NCI-H748 (cell line): ENCODE data around the gene KLHL21.
A peak's percentile ranks its signal among the peaks of the same experiment; 100 is the strongest.
"Not testable (repeated sequence)": the region's sequence is repeated elsewhere in the genome, so short reads cannot be mapped to it uniquely, and the experiment has no call there.

ENCODE experiments used
- DNase-seq: peaks from one replicate; lab custom pipeline; 2025; ENCODE audit not compliant: unreplicated experiment; lab: John Stamatoyannopoulos, UW

The KLHL21 gene, protein sequence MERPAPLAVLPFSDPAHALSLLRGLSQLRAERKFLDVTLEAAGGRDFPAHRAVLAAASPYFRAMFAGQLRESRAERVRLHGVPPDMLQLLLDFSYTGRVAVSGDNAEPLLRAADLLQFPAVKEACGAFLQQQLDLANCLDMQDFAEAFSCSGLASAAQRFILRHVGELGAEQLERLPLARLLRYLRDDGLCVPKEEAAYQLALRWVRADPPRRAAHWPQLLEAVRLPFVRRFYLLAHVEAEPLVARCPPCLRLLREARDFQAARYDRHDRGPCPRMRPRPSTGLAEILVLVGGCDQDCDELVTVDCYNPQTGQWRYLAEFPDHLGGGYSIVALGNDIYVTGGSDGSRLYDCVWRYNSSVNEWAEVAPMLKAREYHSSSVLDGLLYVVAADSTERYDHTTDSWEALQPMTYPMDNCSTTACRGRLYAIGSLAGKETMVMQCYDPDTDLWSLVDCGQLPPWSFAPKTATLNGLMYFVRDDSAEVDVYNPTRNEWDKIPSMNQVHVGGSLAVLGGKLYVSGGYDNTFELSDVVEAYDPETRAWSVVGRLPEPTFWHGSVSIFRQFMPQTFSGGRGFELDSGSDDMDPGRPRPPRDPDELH

DNA sequence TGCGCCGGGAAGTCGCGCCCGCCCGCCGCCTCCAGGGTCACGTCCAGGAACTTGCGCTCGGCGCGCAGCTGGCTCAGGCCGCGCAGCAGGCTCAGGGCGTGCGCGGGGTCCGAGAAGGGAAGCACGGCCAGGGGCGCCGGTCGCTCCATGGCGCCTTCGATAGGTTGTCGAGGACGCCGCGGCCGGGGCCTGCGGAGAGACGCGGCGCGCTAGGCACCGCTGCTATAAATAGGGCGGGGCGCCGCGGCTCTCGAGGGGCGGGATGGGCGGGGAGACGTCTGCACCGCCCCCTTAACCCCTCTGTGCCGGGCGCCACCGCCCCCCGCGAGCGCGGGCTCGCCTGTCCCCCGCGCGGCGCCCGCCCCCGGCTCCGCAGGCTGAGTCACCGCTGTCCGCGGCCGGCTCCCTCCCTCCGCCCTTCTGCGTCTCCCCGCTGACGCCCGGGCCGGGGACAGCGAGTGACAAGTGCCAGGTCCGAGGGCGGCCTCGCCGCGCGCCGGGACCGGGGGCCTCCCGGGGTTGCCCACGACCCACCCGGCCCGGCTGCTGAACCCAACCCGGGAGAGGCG lies at the start of gene KLHL21:
TSS of gene KLHL21 (minus strand) at position 201 of the 569 bp plus-strand sequence. CDS start at position 149, 52 bp downstream.
- peak; percentile 76 for DNase-seq

DNA sequence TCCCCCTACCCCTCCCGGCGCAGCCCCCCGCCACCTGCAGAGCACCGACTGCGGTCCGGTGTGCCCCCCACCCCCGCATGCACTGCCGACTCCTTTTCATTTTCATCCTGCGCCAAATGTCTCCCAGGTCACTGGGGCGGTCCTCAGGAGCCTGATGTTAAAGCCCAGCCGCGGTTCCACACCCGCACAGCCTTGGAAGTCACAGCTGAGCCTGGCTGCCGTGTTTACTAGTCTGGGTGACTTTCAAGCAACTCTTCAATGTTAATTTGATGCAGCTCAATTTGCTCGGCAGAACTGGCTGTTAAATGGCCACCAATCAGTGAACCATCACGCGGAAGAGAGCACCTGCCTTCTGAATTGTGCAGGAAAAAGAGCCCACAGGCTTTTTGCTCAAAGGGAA lies 49.2 kb upstream of the KLHL21 start:
- DNase-seq = no peak

DNA sequence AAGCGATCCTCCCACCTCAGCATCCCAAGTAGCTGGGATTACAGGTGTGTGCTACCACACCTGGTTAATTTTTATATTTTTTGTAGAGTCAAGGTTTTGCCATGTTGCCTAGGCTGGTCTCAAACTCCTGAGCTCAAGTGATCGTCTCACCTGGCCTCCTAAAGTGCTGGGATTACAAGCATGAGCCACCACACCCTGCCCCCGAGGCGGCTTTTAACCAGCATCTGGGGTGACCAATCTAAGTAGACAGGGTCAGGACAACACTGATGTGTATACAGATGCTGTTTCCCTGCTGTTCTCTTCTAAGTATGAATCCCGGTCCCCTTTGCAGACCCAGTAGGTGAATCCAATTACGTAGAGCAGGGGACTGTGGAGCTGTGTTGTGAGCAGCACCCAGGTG lies 45.9 kb upstream of the KLHL21 start:
- DNase-seq = no peak

DNA sequence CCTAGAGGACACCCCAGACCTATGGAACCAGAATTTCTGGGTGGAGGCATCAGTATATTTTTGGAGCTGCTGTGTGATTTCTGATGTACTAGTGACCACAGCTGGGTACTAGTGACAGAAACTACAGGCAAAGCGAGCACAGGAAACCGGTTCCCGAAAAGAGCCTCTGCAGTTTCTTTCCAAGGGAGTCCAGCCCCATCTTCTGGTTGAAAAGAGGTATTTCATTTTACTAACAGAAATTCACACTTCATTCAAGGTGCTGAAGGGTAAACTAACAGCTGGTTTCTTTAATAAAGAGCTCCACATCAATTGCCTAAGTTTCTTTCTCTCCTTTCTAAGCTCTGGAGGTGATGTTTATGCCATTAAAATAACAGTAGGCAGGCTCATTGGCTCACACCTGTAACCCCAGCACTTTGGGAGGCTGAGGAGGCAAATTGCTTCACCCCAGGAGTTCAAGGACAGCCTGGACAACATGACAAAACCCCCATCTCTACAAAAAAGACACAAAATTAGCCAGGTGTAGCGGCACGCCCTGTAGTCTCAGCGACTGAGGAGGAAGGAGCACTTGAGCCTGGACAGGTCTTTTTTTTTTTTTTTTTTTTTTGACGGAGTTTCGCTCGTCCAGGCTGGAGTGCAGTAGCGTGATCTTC lies 44.0 kb upstream of the KLHL21 start:
- peak; percentile 46 for DNase-seq

DNA sequence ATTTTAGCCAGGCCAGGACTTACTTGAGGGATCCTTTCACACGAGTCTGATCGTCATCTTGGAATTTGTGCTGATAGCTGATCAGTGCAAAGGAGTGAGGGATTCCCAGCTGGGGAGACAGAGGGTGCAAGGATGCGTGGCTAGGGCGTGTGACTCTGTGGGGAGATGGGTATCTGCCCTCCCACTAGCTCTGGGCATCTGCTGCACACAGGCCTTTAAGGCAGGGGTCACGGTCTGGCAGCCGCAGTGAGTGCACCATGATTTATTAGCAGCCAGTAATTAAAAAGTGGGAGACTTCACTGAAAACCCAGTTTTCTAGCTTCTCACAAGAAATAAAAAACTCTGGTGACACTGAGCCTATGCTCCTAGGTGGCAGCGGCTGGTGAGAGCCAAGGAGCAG lies 42.3 kb upstream of the KLHL21 start:
- DNase-seq = no peak

DNA sequence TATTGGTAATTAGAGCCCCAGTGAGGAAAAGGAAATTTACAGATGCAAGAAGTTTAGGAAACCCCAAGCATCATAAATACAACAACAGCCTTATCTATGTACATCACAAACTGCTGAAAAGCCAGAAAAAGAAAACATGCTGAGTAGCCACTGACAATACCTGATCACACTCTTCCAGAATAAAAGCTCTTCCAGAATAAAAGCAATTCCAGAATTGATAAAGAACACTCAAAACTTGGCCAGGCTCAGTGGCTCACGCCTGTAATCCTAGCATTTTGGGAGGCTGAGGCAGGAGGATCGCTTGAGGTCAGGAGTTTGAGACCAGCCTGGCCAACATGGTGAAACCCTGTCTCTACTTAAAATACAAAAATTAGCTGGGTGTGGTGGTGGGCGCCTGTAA lies 38.2 kb upstream of the KLHL21 start:
- not testable (repeated sequence) for DNase-seq

DNA sequence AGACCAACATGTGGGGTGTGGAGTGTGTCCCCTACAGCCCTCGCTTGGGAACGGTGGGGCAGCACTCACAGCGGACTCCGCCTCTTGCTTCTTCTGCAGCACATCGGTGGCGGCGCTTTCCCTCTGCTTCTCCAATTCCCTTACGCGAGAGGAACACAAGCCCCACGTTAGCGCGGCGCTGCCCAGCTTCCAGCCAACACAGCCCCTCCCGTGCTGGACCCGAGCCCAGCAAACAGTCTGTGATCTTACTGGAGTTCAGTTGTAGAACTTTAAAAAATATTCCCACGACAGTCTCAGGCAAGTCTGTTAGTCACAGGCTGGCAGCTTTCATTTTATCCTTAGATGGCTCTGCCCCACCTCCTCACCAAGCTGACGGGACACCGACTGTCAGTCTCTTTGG lies 35.6 kb upstream of the KLHL21 start:
- no peak for DNase-seq

DNA sequence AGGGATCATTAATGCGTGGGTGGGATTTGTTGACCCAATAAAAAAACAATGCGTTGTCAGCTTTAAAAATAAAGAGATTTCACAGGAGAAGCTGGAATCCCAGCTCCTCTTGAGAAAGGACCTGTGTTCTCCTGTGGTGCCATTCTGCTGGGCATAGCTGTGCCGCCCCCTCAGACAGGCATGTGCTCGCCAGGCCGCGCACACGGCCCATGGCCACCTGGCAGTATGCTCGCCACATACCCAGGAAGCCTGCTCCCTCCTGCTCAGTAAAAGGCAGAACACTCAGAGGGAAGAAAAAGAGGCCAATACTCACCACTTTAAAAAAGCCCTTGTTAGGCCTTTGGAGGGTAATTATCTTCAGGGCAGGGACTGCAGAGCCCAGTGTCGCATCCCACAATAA lies 35.1 kb upstream of the KLHL21 start:
- DNase-seq = no peak

DNA sequence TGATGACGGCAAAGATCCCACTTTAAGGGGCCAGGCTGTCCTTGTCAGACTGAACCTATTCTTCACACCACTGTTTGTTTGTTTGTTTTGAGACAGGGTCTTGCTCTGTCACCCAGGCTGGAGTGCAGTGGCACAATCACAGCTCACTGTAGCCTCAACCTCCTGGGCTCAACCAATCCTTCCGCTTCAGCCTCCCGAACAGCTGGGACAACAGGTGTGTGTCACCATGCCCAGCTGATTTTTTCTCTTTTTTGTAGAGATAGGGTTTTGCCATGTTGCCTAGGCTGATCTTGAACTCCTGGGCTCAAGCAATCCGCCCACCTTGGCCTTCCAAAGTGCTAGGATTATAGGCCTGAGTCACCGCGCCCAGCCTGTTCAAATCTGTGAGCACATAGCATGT lies 34.1 kb upstream of the KLHL21 start:
- not testable (repeated sequence) for DNase-seq

DNA sequence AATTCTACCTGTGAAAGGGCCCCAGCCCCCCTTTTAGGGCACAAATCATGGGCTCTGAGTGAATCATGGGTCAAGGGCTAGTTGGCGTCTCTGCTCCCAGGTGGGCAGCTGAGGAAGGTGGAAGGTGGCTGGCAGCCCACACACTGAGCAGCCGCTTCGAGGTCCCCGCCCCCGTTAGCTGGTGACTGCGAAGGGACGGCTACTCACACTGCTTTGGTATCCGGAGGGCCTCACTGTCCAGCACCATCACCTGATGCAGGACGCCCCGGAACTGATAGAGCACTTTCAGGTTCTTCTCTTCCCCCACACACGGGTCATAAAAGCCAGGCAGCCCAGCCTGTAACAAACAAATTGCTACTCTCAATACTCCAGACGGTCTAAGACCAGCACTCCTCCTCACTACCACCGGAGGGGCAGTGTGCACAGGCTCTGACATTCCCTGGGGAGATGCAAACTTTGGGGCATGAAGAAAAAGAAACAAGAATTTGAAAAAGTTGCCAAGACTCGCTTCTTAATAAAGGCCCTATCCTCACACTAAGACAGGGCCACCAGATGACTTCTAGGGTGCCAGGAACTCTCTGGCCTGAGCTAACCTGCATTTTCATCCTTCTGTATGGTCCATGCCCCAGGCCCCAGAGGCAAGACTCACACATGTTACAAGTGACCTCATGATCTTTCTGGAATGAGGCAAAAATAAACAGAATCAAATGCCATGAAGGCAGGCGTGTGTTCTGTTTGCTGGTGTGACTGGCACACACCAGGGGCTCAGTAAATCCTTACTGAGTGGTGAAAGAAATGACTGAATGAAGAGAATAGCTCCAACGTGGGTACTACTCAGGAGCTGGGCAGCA lies 33.5 kb upstream of the KLHL21 start:
- no peak for DNase-seq

DNA sequence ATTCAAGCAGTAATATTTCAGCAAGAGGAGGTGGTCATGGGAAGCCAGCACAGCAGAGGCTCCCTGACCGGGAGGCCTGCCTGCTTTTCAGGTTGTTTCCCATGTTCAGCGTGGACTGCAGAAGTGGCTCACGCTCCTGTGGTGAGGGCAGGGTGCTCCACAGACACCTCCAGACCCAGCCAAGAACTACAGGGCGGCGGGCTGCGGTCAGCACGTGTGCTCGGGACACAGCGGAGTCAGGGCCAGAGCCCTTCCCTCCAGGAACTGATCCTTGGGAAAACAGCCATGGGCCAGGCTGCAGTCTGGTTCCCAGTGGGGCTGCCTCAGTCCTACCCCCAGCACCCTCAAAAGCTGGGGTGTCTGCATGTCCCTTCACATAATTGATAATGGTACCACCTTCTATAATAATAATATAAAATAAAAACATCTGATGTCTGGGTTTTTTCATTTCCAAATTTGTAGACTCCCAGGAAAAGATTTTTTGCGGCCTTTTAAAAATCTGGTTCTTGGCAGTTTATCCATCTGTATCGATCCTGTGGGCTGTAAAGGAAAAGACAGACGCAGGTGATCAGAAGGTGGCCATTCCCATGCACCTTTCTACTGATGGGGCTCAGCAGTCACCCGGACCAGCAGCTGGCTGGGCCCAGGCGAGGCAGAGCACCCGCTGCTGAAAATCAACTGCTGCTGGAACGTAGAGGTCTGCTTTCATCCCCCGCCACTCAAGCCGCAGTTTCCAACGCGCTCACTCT lies 32.7 kb upstream of the KLHL21 start:
- DNase-seq = no peak

DNA sequence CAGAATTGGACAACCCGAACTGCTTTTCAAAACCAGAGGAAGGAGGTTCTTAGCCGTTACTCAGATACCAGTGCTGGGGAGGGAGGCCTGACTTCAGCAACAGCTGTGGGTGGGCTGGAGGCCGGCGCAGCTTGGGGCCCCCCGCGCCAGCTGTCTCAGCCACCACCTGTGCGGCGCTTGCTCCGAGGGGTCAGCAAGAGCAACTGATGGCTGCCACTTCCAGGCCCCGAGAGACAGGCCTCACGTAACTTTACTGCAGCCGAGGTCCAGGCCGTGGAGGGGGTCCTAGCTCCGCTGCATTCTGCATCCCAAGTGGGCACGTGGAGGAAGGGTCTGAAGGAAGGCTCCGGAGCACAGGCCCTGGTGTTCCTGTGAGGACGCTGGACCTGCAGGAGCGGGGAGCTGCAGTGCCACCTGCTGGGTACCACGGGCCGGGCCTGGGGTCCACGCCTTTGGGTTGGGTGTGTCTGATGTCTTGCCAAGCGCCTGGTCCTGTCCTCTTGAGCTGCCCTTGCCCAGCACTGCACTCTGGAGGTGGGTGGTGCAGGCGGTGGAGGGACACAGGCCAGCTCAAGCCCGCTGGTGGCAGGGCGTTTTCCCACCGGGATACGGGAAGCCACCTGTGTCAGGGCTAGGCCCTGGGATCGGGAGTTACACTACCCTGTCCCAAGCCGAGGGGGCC lies 31.8 kb upstream of the KLHL21 start:
- DNase-seq = peak; percentile 5

DNA sequence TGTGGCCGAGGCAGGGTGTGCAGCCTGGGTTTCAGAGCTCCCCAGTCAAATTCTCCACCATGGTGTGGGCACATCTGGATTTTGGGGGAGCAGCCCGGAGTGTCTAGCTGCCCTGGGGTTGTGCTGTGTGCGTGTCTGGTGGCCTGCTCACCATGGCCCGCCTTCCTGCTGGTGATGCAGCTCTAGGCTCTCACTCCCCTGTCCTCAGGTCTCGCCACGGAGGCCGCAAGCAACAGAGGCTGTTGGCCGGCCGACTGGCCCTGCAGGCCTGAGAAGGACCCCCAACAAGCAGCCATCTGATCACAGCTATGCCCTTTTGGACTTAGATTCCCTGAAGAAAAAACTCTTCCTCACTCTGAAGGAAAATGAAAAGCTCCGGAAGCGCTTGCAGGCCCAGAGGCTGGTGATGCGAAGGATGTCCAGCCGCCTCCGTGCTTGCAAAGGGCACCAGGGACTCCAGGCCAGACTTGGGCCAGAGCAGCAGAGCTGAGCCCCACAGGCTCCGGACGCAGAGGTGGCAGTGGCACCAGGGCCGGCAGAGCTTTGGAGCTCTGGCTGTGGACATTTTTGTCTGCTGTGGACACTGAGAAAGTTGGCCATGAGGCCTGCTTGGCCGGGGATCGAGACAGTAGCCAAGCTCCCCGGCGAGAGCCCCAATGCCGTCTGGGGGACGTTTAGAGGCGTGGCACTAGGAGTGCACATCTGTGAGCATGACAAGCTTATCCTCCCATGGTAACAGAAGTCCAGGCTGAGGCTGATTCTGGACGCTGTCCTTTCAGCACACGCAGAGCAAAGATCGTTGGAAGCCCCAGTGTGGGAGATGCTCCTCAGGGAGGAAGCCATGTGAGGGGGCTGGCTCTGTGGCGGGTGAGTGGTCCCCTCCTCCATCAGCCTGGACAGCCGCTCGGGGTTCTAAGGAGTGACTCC lies 30.2 kb upstream of the KLHL21 start:
- DNase-seq = no peak

DNA sequence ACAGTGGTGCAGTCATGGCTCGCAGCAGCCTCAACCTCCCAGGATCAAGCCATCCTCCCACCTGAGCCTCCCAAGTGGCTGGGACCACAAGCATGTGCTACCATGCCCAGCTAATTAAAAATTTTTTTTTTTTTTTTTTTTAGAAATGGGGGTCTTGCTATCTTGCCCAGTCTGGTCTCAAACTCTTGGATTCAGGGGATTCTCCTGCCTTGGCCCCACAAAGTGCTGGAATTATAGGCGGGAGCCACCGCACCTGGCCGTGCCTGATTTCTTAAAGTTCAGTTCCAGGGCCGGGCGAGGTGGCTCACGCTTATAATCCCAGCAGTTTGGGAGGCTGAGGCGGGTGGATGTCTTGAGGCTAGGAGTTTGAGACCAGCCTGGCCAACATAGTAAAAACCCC lies 28.4 kb upstream of the KLHL21 start:
- DNase-seq = no peak

DNA sequence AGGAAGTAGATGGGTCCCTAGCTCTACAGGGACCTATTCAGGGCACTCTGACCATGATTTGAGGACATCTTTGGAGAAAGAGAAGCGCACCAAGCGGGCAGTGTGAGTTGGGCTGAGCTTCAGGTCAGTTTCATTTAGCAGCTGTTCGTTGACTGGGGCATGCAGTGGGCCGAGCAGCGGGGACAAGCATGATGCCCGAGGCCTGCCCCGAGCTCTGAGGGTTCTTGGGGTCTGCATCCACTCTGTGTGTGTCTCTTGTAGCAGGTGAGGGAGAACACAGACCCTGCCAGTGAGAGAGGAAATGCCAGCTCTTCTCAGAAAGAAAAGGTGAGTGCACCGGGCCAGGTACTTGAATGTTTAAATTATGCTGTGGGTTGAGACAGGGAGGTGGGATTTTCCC lies 27.4 kb upstream of the KLHL21 start:
- no peak for DNase-seq

DNA sequence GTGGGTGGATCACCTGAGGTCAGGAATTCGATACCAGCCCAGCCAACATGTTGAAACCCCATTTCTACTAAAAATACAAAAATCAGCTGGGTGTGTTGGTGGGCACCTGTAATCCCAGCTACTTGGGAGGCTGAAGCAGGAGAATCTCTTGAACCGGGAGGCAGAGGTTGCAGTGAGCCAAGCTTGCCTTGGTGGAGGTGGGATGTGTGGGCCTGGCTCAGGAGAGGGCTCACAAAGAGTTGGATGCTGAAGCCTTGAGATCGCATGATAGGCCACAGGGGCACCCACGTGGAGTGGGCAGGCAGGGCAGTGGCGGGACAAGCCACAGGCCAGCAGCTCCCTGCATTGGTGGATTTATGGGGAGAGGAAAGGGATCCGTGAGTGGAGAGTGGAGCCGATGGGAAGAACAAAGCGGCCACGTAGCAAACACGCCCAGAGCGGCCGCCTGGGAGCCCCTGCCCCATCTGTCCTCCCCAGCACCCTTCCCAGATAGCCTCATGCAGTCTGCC lies 26.4 kb upstream of the KLHL21 start:
- DNase-seq = no peak

DNA sequence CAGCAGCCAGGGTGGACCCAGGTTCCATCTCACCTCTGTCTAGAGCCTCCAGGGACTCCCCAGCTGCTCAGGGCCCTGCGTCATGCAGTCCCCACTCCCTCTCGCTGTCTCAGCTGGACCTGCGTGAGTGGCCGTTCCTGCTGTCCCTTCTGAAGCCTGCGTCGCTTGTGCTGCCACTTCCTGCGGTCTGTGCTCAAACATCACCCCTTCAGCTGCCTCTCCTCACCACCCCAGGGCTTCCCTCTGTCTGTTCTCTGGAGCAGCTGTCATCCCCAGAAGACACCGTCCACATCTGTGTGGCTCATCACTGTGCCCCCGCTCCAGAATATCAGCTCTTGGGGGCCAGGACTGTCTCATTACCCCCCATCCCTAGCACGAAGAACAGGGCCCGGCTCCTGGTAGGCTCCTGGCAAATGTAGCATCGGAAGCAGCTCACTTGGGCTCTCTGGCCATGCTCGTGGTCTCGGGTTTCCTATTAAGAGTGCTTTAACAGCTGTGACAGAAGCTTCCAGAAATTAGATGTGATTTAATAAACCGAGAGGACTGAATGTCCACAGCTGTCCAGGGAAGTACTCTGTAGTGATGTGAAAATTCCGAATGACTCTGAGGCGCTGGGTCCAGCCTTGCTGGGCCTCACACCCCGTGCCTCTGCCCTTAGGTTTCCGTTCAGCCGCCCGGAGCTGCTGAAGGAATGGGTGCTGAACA lies 25.3 kb upstream of the KLHL21 start:
- DNase-seq = no peak

DNA sequence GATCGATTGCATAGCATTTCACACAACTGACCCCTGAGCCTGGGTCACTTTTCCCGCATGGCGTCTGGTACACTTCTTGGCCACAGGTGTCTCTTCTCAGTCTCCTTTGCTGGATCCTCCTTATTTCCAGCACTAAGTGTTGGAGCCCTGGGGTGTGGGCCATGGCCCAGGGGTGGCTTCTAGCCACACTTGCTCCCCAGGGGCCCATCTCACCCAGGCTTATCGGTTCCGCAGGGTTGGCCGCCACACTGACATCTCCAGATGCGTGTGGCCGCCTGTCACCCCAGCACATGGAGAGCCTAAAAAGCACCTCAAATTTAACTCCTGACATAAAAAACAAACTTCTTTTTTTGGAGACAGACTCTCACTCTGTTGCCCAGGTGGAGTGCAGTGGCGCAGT lies 24.4 kb upstream of the KLHL21 start:
- no peak for DNase-seq
